Hepatocyte (in vitro differentiated cells): Measurements from ENCODE around the gene SRPK3.

Experiments
- CTCF ChIP-seq: fragments of 200-600 bp; sonication (generic); IDR thresholded peaks from 2 replicates; pipeline ENCODE4 v1.5.1; 2016; ENCODE audit warnings: antibody characterized with exemption, mild to moderate bottlenecking; ENCODE audit not compliant: poor library complexity
- EZH2phosphoT487 ChIP-seq: fragments of 200-600 bp; sonication (generic); IDR thresholded peaks from one replicate; pipeline ENCODE4 v1.6.1; 2018; ENCODE audit warnings: antibody characterized with exemption, mild to moderate bottlenecking, low read depth, moderate library complexity; ENCODE audit not compliant: unreplicated experiment, severe bottlenecking

DNA sequence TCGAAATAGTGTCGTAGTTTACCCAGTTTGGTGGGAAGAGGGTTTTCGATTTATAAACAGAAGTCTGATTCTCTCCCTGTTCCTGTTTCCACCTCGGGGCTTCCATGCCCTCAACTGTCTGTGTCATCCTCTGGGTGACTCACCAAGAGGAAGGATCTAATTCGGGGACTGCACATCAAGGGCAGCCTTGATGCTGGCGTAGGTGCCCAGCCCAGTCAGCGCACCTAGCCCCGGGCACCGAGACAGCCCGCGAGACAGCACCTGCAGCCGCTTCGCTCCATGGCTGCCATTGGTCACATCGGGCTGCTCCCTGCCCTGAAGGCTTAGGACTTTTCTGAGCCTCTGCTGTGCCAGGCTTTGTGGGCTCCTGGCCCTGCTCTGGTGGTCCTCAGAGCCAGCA, 48.4 kb upstream of the SRPK3 start:
- TF ChIP-seq CTCF (no peak), EZH2phosphoT487 (no peak)
